Ovary (tissue), 9 donors: Measurements from ENCODE around the gene ATL3. TPM values are rescaled to one million over a fixed set of nuclear protein-coding genes. Genes with fewer than 3 reads are reported as not detected.

Source experiments
- DNase-seq, 5 donors: peaks; one replicate each; pipeline ENCODE4 v3.0.0-alpha.2; 2019 to 2020
- H3K27ac ChIP-seq, 2 donors: fragments of 200-600 bp; one replicate each; pipeline versions ENCODE4 v1.5.1 to v1.8.0; 2019 to 2022
- H3K27me3 ChIP-seq: fragments of 200-600 bp; one replicate; pipeline ENCODE4 v1.8.0; 2022
- H3K36me3 ChIP-seq: fragments of 200-600 bp; sonication (generic); one replicate; pipeline ENCODE4 v1.5.1; 2019
- H3K4me1 ChIP-seq: one replicate; pipeline ENCODE4 v1.8.1; 2013; ENCODE audit warnings: mild to moderate bottlenecking, moderate library complexity; ENCODE audit not compliant: insufficient read depth
- H3K4me3 ChIP-seq: fragments of 200-600 bp; sonication (generic); one replicate; pipeline ENCODE4 v1.5.1; 2017
- H3K9me3 ChIP-seq, 2 donors: fragments of 200-600 bp in 1 of 2; sonication (generic) in 1 of 2; one replicate each; pipeline versions ENCODE4 v1.5.1 to v1.8.1; 2013 to 2019; ENCODE audit warnings: mild to moderate bottlenecking in 1 of 2, moderate library complexity in 1 of 2
- EP300 ChIP-seq: sonication (generic); formaldehyde crosslinking; IDR thresholded peaks from one replicate; pipeline ENCODE4 v1.6.1; 2017; ENCODE audit warnings: antibody characterized with exemption
- POLR2A ChIP-seq: fragments of 450-650 bp; IDR thresholded peaks from one replicate; pipeline ENCODE4 v1.6.1; 2017; ENCODE audit warnings: antibody characterized with exemption, mild to moderate bottlenecking, moderate library complexity
- WGBS, 3 donors: extraction: QIAGEN DNeasy Blood & Tissue Kit in 1 of 3; methylation state at CpG; one replicate each; pipeline versions ENCODE4 v1.1.5 to v1.1.7; 2013 to 2017; 5-methylcytosine and 5-hydroxymethylcytosine counted together
- intact Hi-C, 4 donors: fragments of 100-400 bp; cut with DNase I; formaldehyde crosslinking; loops; one replicate each; pipeline versions ENCODE4 v1.11.0 to v1.15.1; 2022 to 2023
- polyA plus RNA-seq, 2 donors: library from polyadenylated mRNA; stranded (reverse); fragments of 200-250 nt in 1 of 2; fragments of 350-450 nt in 1 of 2; fragmentation: Illumina TruSeq in 1 of 2; extraction: RNeasy Lipid Tissue Mini Kit (QIAGEN cat#74804) in 1 of 2; gene quantifications; one replicate each; pipeline ENCODE4 v1.2.3, GENCODE V29; 2013 to 2014
- total RNA-seq, 7 donors: library from RNA; depleted of rRNA in 2 of 7; stranded (reverse); fragments of >200 nt in 2 of 7; fragmentation: NEBNext Ultra II Directional in 3 of 7; extraction: Animal tissue kit (Norgen Biotek cat#: 25700) in 3 of 7; gene quantifications; one replicate each; pipeline versions ENCODE4 v1.1.0 to v1.2.4, GENCODE V29; 2016 to 2023
- TF ChIP-seq, protein P1 (sequence below), 3 donors: fragments of 450-650 bp in 2 of 3; fragments of 200-600 bp in 1 of 3; IDR thresholded peaks; one replicate each; pipeline versions ENCODE4 v1.5.1 to v1.8.0; 2016 to 2022; ENCODE audit warnings: antibody characterized with exemption in 3 of 3, mild to moderate bottlenecking in 1 of 3
- donor health status: DM: no; HTN: no; CAD: no; lungs with moderate emphysema.
- donor health status: DM: no; HTN: no; CAD: no.
- donor health status: Bipolar disorder and iron deficiency.
- donor health status: DM: yes; HTN: yes; CAD: no.
- donor health status: DM: no; HTN: no; CAD: no.
- donor health status: DM: yes; HTN: yes; CAD: no.

The ATL3 gene
- total and polyA plus RNA-seq, 9 donors: 16.5 to 81.8 (median 51.9) TPM

DNA sequence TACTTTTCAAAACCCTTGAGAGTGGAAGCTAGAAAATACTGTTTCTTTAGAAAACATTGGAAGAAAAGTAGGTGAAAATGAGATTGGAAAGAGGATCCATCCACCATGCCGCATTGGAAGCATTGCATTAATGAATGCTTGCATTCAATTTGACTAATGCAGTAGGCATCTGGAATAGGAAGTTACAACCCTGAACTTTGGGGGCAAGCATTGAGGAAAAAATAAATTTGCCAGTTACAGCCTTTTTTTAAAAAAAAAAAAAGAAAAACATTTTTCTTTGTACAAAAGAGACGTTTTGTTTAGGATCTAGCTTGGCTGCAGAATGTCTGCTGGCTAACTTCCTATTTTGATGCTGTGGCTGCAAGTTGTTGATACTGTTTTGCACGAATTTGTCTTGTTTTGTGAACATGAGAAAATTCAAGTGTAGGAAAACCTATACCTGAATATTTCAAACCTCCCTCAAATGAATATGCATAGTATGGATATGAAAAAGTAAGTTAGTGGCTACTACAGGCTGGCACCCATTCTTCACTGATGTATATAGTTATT lies 38.2 kb upstream of the ATL3 start:
- Histone ChIP-seq H3K27me3 (no peaks in the 10 kb centered on the region), H3K36me3 (no peaks in the 10 kb centered on the region), H3K4me3 (no peak overlapping the region), H3K9me3 (no peaks in the 10 kb centered on the region), H3K4me1 (peaks cover 5% of the 10 kb centered on the region), H3K27ac (no peak overlapping the region)
- 11 to 20% (median 12%) methylated on average over 3 of the region's 3 CpGs for WGBS, 3 donors
- DNase-seq: no peak
- TF ChIP-seq, protein P1, sequence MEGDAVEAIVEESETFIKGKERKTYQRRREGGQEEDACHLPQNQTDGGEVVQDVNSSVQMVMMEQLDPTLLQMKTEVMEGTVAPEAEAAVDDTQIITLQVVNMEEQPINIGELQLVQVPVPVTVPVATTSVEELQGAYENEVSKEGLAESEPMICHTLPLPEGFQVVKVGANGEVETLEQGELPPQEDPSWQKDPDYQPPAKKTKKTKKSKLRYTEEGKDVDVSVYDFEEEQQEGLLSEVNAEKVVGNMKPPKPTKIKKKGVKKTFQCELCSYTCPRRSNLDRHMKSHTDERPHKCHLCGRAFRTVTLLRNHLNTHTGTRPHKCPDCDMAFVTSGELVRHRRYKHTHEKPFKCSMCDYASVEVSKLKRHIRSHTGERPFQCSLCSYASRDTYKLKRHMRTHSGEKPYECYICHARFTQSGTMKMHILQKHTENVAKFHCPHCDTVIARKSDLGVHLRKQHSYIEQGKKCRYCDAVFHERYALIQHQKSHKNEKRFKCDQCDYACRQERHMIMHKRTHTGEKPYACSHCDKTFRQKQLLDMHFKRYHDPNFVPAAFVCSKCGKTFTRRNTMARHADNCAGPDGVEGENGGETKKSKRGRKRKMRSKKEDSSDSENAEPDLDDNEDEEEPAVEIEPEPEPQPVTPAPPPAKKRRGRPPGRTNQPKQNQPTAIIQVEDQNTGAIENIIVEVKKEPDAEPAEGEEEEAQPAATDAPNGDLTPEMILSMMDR (IDR thresholded peaks at IDR 0.05): no peak
- no peak for TF ChIP-seq POLR2A
- no peak for TF ChIP-seq EP300
- intact Hi-C loops: no loop called here

DNA sequence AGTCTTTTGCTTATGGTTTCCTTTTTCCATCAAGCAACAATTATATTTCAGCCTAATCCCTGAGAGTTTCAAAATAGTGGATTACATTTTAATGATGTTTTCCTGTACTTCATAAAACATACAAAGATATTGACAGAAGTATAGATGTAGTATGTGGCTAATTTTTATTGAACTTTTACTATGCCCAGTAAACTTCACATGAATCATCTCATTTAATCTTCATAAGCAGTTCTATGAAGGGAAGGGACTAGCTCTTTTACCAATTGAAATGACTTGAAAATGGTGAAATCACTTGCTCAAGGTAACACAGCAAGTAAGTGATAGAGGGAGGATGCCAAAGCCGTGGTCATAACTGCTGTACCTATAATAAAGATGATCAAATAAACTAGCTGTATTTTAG lies 37.6 kb upstream of the ATL3 start:
- intact Hi-C loops: no loop called here
- H3K9me3 ChIP-seq: no peaks in the 10 kb centered on the region
- TF ChIP-seq EP300 (no peak), POLR2A (no peak)
- TF ChIP-seq, protein P1 (IDR thresholded peaks at IDR 0.05): no peak

DNA sequence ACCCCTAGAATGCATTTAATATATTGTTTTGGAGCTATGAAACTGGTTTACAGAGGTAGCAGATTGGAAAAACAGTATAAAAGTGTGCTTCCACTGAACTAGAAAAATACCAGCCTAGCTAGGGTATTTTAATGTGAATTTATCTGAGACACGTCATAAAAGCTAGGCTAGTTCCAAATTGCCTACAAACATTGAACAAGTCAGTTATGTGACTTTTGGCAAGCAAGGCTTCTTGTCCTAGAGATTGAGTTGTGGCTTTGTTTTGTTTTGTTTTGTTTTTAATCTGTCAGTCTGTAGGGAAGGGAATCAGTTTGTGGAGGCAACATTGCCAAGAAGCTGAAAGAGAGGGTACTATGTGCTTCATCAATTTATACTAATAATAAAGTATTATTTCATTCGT lies 34.4 kb upstream of the ATL3 start:
- no peaks in the 10 kb centered on the region for H3K9me3 ChIP-seq
- no peak overlapping the region for H3K27ac ChIP-seq
- H3K4me3 ChIP-seq: no peak overlapping the region
- WGBS, 3 donors: 72 to 85% (median 84%) methylated on average over 2 of the region's 2 CpGs
- intact Hi-C loops: no loop called here
- H3K27me3 ChIP-seq: no peaks in the 10 kb centered on the region
- H3K4me1 ChIP-seq: peaks cover 1% of the 10 kb centered on the region
- no peak for DNase-seq
- no peak for TF ChIP-seq POLR2A
- TF ChIP-seq, protein P1 (IDR thresholded peaks at IDR 0.05): no peak
- TF ChIP-seq EP300: no peak
- no peaks in the 10 kb centered on the region for H3K36me3 ChIP-seq

More for the DNA sequence above, 37.6 kb upstream of the ATL3 start:
- Histone ChIP-seq H3K4me1 (peaks cover 5% of the 10 kb centered on the region), H3K36me3 (no peaks in the 10 kb centered on the region), H3K27me3 (no peaks in the 10 kb centered on the region), H3K27ac (no peak overlapping the region), H3K4me3 (no peak overlapping the region)
- DNase-seq: no peak
- WGBS, 3 donors: 74 to 80% (median 77%) methylated on average over 1 of the region's 1 CpG

DNA sequence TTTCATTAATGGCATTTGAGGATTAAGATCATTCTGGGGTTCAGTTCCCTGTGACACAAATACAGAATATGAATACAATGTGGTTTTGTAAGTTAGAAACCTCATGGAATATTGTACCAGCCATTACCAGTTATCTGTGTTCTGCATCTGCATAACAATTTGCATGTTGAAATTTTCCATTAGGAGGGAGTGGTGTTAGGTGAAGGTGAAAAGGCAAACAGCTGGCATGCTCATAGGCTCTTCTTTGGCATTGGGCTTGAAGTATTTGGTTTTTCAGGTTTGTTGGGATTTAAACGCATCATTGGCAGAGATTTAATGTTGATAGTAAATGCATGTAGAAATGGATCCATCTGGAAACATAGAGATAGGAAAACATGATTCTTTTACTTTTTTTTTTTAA lies 28.7 kb upstream of the ATL3 start:
- TF ChIP-seq, protein P1 (IDR thresholded peaks at IDR 0.05): no peak
- Histone ChIP-seq H3K9me3 (no peaks in the 10 kb centered on the region), H3K27ac (no peak overlapping the region), H3K27me3 (no peaks in the 10 kb centered on the region), H3K36me3 (no peaks in the 10 kb centered on the region), H3K4me3 (no peak overlapping the region), H3K4me1 (no peaks in the 10 kb centered on the region)
- DNase-seq: no peak
- WGBS, 3 donors: 85 to 96% (median 88%) methylated on average over 1 of the region's 1 CpG
- intact Hi-C loops: no loop called here
